BLaER1 (cell line): ENCODE measurements around the gene PHLDB3.
"Not testable (repeated sequence)": the region's sequence is repeated elsewhere in the genome, so short reads cannot be mapped to it uniquely, and the experiment has no call there.

ENCODE experiments used
- H3K27ac ChIP-seq: shearing (Covaris generic); formaldehyde crosslinking; 2 replicates; pipeline ENCODE4 v1.8.1; 2022
- H3K27me3 ChIP-seq: shearing (Covaris generic); formaldehyde crosslinking; 2 replicates; pipeline ENCODE4 v1.8.1; 2022
- H3K36me3 ChIP-seq: shearing (Covaris generic); formaldehyde crosslinking; 2 replicates; pipeline ENCODE4 v1.8.1; 2022
- H3K4me1 ChIP-seq: shearing (Covaris generic); formaldehyde crosslinking; 2 replicates; pipeline ENCODE4 v1.8.1; 2022
- H3K4me2 ChIP-seq: shearing (Covaris generic); formaldehyde crosslinking; 2 replicates; pipeline ENCODE4 v1.8.1; 2022
- H3K4me3 ChIP-seq: shearing (Covaris generic); formaldehyde crosslinking; 2 replicates; pipeline ENCODE4 v1.8.1; 2022
- H3K9ac ChIP-seq: shearing (Covaris generic); formaldehyde crosslinking; 2 replicates; pipeline ENCODE4 v1.8.1; 2022
- H3K9me3 ChIP-seq: shearing (Covaris generic); formaldehyde crosslinking; 2 replicates; pipeline ENCODE4 v1.8.1; 2022
- H4K20me1 ChIP-seq: shearing (Covaris generic); formaldehyde crosslinking; 2 replicates; pipeline ENCODE4 v1.8.1; 2022
- Cebpa-rat ChIP-seq: shearing (Covaris generic); IDR thresholded peaks from 2 replicates; pipeline ENCODE4 v1.8.1; 2022

The PHLDB3 gene

DNA sequence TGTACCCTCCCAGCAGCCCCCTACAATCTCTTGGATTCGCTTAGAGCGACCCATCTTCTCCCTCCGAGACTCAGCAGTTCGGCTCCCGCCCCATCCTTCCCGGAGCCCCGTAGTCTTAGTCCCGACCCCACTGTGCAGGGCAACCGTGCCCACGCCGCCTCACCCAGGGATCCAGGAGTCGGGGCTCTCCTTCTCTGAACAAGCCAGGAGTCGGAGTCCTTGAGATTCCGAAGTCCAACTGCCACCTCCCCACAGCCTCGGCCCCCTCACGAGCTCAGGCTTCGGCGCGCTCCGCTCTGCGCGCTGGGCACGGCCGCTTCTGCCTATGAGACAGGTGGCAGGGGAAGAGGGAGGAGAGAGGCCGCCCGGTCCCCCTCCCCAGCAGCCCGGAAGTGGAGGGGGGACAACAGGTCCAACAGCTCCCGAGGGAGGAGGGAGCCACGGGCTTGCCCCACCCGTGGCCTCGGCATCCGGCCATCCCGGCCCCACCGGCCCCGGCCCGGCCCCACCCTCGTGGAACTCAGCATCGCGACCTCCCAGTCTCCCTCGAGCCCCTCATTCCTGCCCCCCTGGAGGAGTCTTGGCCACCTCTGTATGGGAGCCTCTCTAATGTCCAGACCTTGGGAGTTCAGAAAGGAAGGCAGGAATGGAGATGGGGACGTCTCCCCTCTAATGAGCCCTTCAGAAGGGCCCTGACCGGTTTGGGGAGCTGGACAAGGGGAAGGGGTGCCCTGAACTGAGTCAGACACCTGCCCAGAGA is at the start of gene PHLDB3:
Gene PHLDB3, minus strand, starts transcription at position 321 of the 760 bp plus-strand sequence. CDS start 628 bp downstream, outside the sequence.
- no peaks in the 10 kb centered on the region for H3K9me3 ChIP-seq
- peaks cover 34% of the 10 kb centered on the region for H3K36me3 ChIP-seq
- peak within 1 kb of the TSS; percentile 89 for H3K9ac ChIP-seq
- peak within 1 kb of the TSS; percentile 96 for H3K4me2 ChIP-seq
- no peaks in the 10 kb centered on the region for H3K27me3 ChIP-seq
- H3K4me1 ChIP-seq: peaks cover 31% of the 10 kb centered on the region
- H3K27ac ChIP-seq: peak within 1 kb of the TSS; percentile 82
- H3K4me3 ChIP-seq: peak within 1 kb of the TSS; percentile 84
- 0 out of 2 replicates have a peak, but pooled peaks cover 5% of the 10 kb centered on the region for H4K20me1 ChIP-seq
- TF ChIP-seq Cebpa-rat: no peak

DNA sequence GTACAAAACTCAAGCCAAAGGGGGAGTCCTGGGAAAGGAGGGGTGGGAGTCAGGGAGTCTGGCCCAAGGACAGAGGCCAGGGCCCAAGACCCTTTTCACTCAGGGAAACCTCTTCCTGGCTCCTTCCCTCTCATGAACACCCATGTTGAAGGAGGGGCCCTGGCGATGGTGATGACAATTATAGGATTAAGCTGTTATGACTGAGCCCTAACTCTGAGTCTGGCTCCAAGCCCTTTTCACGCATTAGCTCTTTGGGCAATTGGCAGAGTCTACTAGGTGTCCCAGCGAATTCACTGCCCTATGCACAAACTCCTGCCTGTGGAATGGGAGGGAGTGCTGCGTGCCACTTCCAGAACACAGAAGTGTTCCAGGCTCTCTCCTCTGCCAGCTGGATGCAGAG is 49.1 kb upstream of the PHLDB3 start:
- Histone ChIP-seq H3K27me3 (no peaks in the 10 kb centered on the region), H3K36me3 (peaks cover 87% of the 10 kb centered on the region), H3K9ac (peak overlapping the region; percentile 48; the same call in 1 of the 2 replicates), H3K4me2 (no peak overlapping the region), H3K4me3 (no peak overlapping the region), H3K27ac (0 out of 2 replicates have a peak overlapping the region, but pooled peaks have one; percentile 74), H4K20me1 (no peaks in the 10 kb centered on the region), H3K9me3 (no peaks in the 10 kb centered on the region), H3K4me1 (peaks cover 39% of the 10 kb centered on the region)
- TF ChIP-seq Cebpa-rat: no peak

DNA sequence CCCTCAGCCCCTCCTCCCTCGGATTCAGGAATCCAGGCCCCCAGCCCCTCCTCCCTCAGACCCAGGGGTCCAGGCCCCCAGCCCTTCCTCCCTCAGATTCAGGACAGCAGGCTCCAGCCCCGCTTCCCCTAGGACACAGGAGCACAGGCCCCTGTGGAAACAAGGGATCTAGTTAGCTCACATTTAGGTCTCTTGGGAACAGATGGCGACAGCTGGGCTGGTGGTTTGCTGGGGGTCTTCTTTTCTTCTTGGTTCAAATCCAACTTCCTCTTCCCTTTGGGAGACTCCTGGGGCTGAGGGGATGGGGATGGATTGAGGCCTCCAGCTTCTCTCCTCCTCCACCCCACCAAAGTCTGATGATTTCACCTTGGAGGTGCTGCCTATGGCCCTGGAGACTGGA is 48.1 kb upstream of the PHLDB3 start:
- peak overlapping the region; percentile 48; the same call in 1 of the 2 replicates for H3K9ac ChIP-seq
- H3K36me3 ChIP-seq: peaks cover 81% of the 10 kb centered on the region
- H3K4me2 ChIP-seq: peak overlapping the region; percentile 61
- no peaks in the 10 kb centered on the region for H3K9me3 ChIP-seq
- peaks cover 34% of the 10 kb centered on the region for H3K4me1 ChIP-seq
- H3K27ac ChIP-seq: peak overlapping the region; percentile 74
- H3K27me3 ChIP-seq: no peaks in the 10 kb centered on the region
- no peaks in the 10 kb centered on the region for H4K20me1 ChIP-seq
- no peak overlapping the region for H3K4me3 ChIP-seq
- TF ChIP-seq Cebpa-rat: no peak

DNA sequence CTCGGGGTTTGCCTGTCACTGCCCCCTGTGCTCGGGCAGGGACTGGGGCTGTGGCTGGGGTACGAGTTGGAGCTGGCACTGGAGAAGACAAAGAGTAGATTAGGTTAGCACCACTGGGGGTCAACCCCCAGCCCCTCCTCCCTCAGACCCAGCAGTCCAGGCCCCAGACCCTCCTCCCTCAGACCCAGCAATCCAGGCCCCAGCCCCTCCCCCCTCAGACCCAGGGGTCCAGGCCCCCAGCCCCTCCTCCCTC is 47.6 kb upstream of the PHLDB3 start:
- Histone ChIP-seq H4K20me1 (no peaks in the 10 kb centered on the region), H3K4me2 (peak overlapping the region; percentile 61; the same call in 1 of the 2 replicates), H3K27me3 (no peaks in the 10 kb centered on the region), H3K27ac (peak overlapping the region; percentile 74), H3K4me1 (peaks cover 34% of the 10 kb centered on the region), H3K9ac (peak overlapping the region; percentile 48; the same call in 1 of the 2 replicates), H3K4me3 (no peak overlapping the region), H3K9me3 (no peaks in the 10 kb centered on the region), H3K36me3 (peaks cover 82% of the 10 kb centered on the region)
- no peak for TF ChIP-seq Cebpa-rat

DNA sequence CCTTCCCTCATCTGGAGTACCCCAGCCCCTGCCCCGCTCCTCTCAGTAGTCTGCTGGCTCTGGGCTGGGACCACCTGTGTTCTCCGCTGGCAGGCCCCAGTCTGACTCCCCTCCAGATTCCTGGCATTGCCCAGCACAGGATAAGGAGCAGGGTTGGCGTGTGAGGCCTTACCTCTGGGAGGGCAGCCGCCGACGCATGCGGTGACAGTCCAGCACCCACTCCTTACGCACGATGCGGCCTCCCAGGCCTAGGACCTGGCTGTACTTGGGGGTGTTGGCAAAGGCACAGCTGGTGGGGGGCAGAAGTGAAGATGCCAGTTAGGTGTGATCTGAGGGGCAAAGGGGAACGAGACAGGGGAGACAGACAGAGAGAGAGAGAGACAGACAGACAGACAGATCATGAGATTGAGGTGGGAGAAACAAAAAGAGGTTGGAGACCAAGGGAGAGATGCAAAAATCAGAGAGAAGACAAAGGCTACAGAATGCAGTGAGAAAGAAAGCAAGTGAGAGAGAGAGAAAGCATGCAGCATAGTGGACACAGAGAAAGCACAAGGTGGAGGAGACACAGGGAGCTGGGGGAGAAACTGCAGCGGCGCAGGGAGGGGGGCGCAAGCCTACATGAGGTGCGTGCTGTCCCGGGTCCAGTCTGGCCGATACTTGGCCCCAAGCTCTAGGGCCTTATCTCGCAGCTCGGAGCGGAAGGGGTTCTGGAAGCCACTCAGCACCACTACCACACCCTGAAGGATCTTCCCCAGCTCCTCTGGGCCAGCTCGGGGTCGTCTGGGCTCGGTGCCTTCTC is 47.1 kb upstream of the PHLDB3 start:
- peak overlapping the region; percentile 48; the same call in 1 of the 2 replicates for H3K9ac ChIP-seq
- H3K4me1 ChIP-seq: peaks cover 34% of the 10 kb centered on the region
- TF ChIP-seq Cebpa-rat: no peak
- no peaks in the 10 kb centered on the region for H3K27me3 ChIP-seq
- H3K9me3 ChIP-seq: no peaks in the 10 kb centered on the region
- H3K36me3 ChIP-seq: peaks cover 82% of the 10 kb centered on the region
- H4K20me1 ChIP-seq: no peaks in the 10 kb centered on the region
- H3K27ac ChIP-seq: peak overlapping the region; percentile 74
- no peak overlapping the region for H3K4me3 ChIP-seq
- H3K4me2 ChIP-seq: no peak overlapping the region

DNA sequence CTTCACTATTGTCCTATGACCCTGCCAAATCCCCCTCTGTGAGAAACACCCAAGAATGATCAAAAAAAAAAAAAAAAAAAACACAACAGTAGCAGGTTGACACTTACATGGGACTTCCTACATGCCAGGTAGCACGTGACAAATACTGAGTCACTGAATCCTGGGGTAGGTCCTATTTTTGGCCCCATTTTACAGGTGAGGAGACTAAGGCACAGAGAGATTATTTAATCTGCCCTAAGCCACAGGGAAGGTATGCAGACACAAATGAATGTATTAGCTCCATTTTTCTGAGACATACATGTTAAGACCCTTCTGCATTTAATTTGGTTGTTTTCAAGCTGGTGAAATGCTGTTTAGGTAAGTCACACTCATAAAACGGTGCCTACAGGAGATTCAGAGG is 44.2 kb upstream of the PHLDB3 start:
- no peak overlapping the region for H3K4me3 ChIP-seq
- H3K4me2 ChIP-seq: no peak overlapping the region
- H3K9ac ChIP-seq: no peak overlapping the region
- TF ChIP-seq Cebpa-rat: no peak
- H3K27me3 ChIP-seq: no peaks in the 10 kb centered on the region
- H3K9me3 ChIP-seq: no peaks in the 10 kb centered on the region
- no peak overlapping the region for H3K27ac ChIP-seq
- peaks cover 39% of the 10 kb centered on the region for H3K4me1 ChIP-seq
- no peaks in the 10 kb centered on the region for H4K20me1 ChIP-seq
- H3K36me3 ChIP-seq: peaks cover 83% of the 10 kb centered on the region

DNA sequence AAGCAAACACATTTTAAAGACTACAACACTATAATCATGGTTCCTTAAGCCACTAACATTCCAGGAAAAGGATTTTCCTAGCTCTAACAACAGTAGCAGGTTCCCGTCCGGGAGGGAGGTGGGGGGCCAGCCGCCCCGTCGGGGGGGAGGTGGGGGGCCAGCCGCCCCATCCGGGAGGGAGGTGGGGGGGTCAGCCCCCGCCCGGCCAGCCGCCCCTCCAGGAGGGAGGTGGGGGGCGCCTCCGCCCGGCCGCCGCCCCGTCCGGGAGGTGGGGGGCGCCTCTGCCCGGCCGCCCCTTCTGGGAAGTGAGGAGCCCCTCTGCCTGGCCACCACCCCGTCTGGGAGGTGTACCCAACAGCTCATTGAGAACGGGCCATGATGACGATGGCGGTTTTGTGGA is 43.4 kb upstream of the PHLDB3 start:
- H4K20me1 ChIP-seq, H3K4me2 ChIP-seq, H3K27me3 ChIP-seq, H3K9me3 ChIP-seq, H3K9ac ChIP-seq, H3K4me3 ChIP-seq, H3K27ac ChIP-seq: not testable (repeated sequence)
- Histone ChIP-seq H3K4me1 (peaks cover 37% of the 10 kb centered on the region), H3K36me3 (peaks cover 83% of the 10 kb centered on the region)

DNA sequence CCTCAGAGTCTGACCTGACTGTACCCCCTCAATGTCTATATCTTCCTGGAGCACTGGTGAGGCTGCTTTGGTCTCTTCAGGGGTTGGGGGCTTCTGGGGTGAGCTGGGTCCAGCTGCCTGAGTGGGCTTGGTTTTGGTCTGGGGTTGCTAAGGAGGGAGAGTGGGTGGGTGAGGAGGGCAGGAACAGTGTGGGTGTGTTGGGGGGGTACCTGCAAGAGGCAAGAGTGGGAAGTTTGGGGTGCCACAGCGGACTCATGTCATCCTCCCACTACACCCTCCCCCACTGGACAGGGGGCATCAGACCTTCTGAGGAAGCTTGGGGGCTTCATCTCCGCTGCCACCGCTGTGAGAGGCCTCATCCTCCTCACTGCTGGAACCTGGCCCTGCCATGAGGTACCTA is 42.0 kb upstream of the PHLDB3 start:
- peaks cover 25% of the 10 kb centered on the region for H3K4me1 ChIP-seq
- no peak overlapping the region for H3K27ac ChIP-seq
- H4K20me1 ChIP-seq: no peaks in the 10 kb centered on the region
- H3K9ac ChIP-seq: no peak overlapping the region
- H3K4me3 ChIP-seq: no peak overlapping the region
- no peaks in the 10 kb centered on the region for H3K27me3 ChIP-seq
- H3K9me3 ChIP-seq: no peaks in the 10 kb centered on the region
- no peak overlapping the region for H3K4me2 ChIP-seq
- TF ChIP-seq Cebpa-rat: no peak
- peaks cover 86% of the 10 kb centered on the region for H3K36me3 ChIP-seq

DNA sequence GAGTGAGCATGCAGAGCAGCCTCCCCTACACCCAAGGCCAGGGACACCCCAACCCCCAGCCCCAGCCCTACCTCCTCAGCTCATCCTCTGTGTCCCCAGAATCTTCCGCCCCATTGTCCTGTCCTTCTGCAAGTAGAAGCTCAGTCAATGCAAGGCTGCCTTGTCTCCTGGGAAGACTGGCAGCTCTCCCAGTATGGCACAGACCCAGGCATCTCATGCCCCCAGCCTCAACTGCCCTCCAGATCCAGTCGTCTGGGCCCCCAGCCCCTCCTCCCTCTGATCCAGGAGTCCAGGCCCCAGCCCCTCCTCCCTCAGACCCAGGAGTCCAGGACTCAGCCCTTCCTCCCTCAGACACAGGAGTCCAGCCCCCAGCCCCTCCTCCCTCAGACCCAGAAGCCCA is 41.4 kb upstream of the PHLDB3 start:
- no peaks in the 10 kb centered on the region for H4K20me1 ChIP-seq
- H3K27me3 ChIP-seq: no peaks in the 10 kb centered on the region
- peaks cover 25% of the 10 kb centered on the region for H3K4me1 ChIP-seq
- H3K9ac ChIP-seq: peak overlapping the region; percentile 32; the same call in 1 of the 2 replicates
- no peak for TF ChIP-seq Cebpa-rat
- peaks cover 86% of the 10 kb centered on the region for H3K36me3 ChIP-seq
- H3K9me3 ChIP-seq: no peaks in the 10 kb centered on the region
- no peak overlapping the region for H3K4me3 ChIP-seq
- H3K4me2 ChIP-seq: peak overlapping the region; percentile 68
- peak overlapping the region; percentile 3; the same call in 1 of the 2 replicates for H3K27ac ChIP-seq

DNA sequence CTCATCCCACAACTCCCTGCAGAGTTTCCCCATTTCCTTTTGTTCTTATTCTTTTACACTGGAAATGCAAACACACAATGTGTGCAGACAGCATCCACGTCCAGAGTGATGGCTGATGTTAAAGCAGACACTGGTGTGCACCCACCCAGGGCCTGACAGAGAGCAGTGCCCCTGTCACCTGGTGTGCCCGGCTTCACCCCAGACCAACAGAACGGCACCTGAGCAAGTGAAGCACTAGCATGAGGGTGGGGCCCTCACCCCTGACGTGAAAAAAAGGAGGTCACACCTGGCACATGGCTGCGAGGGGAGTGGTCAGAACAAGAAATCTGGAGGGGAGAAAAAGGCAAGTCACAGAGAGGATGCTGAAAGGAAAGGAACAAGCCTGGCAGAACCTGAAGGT is 40.7 kb upstream of the PHLDB3 start:
- Histone ChIP-seq H3K36me3 (peaks cover 86% of the 10 kb centered on the region), H3K4me3 (no peak overlapping the region), H3K9ac (peak overlapping the region; percentile 32; the same call in 1 of the 2 replicates), H3K4me2 (peak overlapping the region; percentile 68), H3K27me3 (no peaks in the 10 kb centered on the region), H3K9me3 (no peaks in the 10 kb centered on the region), H3K4me1 (peaks cover 25% of the 10 kb centered on the region), H3K27ac (peak overlapping the region; percentile 3; the same call in 1 of the 2 replicates), H4K20me1 (no peaks in the 10 kb centered on the region)
- no peak for TF ChIP-seq Cebpa-rat
